HG03280 (cell line): ENCODE data around the gene KCTD20.

Source experiments
- ATAC-seq: cut with Tn5 transposase; IDR thresholded peaks from one replicate; pipeline ENCODE4 v1.9.1; 2021; ENCODE audit warnings: mild to moderate bottlenecking, moderate library complexity; ENCODE audit not compliant: unreplicated experiment

Gene KCTD20

DNA sequence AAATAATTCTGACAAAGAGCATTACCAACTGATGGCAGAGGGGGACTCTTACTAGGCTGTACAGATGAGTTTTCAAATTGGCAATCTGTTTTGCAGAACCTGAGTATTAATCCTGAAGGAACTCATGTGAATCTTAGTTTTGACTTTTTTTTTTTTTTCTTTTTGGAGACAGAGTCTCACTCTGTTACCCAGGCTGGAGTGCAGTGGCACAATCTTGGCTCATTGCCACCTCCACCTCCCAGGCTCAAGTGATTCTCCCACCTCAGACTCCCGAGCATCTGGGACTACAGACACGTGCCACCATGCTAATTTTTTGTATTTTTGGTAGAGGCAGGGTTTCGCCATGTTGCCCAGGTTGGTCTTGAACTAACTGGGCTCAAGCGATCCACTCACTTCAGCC lies 49.3 kb downstream of the KCTD20 start:
- no peak for ATAC-seq

DNA sequence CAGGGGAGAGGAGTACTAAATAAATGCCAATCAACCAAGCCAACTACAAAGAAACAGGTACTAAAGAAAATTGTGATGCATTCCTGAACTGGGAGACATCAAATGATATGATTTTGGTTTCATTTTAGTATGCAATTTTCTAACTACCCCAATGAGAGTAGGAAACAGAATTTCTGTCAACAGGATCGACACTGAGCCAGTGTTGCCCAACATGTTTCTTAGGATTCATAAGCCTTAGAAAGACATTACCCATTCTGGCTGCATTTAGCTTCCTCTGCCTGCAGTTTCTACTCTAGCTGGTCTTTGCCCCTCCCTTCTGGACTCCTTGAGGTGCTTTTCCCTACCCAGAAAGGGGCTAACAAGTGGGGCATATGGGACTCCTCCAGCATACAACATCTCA lies 49.8 kb downstream of the KCTD20 start:
- no peak for ATAC-seq

DNA sequence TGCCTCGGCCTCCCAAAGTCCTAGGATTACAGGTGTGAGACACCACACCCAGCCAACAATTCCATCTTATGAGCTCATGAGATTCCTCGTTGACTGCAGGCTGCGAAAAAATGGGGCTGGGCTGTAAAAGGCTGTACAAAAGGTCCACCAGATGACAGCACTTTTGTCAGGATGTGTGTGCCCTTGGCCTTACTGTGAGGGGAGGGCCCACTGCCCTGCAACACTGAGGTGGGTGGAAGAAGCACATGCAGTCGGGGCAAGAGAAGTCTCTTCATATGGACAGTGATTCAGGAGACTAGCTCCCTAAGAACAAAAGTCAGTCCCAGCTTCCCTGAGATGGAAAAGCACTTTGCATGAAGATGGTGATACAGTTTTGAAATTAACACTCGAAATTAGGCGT lies 50.5 kb downstream of the KCTD20 start:
- no peak for ATAC-seq

DNA sequence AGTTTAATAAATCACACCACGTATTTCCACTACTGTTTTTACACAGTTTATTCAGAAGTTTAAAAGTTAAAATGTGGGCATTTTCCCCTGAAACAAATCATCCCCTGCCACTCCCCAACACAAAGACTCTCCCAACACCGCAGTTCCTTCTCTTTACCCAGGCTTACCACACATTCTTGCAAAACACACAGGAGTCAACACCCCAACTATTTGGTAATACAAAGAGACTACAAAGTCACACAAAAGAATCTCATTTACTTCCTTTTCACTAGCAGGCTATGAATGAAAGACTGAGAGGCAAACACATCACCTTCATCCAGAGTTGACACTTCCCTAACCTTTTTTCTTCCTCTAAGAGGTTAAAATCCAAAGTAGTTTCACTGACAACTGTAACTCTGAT lies 51.1 kb downstream of the KCTD20 start:
- no peak for ATAC-seq

DNA sequence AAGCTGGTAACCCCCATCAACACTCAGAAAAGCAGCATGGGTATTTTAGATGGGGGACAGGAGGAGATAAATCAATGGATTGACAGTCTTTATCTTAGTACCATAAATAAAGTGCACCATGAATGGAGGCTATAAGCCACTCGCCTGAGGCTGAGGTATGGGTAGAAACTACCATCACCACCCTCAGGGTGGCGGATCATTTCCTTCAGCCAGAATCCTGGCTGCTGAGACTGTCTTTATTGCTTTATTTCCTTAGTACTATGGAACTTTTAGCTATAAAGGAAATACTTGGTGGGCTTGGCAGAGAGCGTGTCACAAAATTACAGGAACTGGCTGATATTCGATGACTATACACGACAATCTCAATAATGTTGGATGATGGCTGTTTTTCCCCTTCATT lies 52.3 kb downstream of the KCTD20 start:
- ATAC-seq: no peak

DNA sequence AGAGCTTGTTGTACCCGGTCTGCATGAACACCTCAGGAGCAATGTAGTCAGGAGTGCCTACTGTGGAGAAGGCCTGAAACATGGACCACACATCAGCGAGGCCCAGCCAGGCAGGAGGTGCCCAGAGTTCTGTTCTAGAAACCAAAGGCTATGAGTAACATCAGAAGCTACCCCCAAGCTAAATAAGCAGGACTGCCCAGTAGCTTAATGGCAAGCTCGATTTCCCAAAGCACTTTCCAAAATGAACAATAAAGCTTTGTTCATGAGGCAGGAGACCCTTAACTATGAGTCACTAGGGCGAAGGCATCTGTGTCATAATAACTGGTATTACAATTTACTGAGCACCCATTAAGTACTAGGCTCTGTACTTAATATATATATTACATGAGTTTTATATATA lies 57.1 kb downstream of the KCTD20 start:
- no peak for ATAC-seq

DNA sequence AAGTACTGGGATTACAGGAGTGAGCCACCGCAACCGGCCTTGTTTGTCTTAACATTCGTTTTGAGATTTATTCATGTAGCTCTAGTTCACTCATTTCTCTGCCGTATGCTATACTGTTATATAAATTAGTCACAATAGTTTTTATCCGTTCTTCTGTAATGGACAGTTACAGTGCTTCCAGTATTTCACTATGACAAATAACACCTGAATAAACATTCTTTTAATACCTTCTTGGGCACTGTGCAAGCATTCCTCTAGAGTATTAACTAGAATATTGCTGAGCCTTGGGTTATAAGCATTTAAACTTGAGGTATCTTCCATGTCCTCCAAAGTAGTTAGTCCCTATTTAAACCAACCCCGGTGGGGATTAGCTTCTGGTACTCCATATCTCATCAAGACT lies 58.9 kb downstream of the KCTD20 start:
- ATAC-seq: no peak

DNA sequence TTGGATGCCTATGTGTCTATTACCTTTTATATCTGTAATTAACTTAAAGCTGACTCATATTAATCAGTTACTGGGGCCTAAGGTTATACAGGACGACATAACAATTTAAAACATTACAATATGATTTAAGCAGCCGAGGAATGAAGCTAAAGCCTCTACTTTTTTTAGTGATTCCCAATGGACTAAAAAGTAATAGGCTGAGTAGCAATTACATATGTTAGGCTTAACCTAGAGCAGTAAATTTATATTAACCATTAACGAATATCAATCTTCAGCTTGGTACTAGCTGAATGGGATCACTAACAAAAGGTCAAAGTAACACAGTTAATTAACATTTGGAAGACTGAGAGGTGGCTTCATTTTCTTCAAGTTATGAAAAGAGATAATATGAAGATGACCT lies 61.4 kb downstream of the KCTD20 start:
- no peak for ATAC-seq

DNA sequence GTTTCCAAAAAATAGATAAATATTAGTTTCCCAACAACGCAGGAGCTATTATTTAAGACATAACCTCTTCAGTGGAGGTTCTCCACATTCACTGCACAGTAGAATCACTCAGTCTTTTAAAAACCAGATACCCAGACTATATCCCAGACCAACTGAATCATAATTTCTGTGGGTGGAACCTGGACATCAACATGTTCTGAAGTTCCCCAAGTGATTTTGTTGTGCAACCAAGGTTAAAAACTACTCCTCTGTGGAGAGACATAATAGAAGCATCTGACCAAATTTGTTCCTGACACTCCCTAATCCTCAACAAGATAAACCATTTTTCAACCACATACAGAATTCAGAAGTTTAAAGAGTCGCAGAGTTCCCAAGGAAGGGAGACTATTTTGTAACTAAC lies 62.2 kb downstream of the KCTD20 start:
- ATAC-seq: no peak

DNA sequence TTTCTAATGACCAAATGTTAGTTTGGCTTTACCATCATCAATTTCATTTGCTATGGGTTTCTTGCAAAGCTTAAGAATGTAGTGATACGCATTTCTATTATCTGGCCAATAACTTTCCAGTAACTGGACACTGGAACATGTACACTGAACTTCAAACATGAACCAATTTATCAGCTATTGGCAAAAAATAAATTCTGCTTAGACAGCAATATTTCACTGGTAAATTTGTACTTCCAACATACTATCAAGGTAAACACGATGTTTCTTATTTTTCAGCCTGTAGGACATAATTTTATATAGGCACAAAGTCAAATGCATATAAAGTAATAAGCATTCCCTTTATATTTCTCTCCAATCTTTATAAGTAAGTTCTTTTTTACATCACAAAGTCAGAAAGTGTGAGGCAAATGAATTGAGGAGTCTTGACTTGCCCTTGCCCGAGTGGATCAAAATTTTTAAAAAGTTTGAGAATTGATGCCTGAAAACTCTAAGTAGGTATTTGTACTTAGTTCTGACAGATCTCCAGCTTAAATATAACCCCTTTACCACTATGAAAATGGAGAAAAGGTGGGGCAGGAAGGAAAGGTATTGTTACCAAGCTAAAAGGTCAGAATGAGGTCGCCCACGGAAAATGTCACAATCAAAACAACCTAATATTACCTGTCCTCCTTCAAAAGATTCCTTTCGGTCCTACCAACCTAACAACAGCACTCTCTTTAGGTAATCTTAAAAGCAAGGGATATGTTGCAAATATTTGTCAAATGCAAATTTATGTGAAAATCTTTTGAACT lies 63.1 kb downstream of the KCTD20 start:
- no peak for ATAC-seq

DNA sequence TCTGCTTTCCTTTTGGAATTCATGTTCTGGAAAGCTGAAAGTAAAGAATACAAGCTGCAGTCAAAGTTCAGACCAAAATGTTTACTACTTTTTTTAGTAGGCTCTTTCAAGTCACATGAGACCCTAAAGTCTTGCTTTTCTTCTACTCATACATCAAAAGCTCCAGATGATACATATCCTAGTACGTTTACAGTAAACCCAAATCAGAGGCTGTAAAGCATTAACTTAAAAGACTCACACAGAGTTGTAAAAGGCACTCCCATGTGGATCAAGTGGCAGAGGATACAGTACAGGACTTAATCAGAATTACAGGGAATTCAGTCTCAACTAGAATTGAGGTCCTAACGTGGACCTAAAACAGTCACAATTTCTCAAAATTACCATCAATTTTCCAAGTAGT lies 63.8 kb downstream of the KCTD20 start:
- ATAC-seq: no peak

DNA sequence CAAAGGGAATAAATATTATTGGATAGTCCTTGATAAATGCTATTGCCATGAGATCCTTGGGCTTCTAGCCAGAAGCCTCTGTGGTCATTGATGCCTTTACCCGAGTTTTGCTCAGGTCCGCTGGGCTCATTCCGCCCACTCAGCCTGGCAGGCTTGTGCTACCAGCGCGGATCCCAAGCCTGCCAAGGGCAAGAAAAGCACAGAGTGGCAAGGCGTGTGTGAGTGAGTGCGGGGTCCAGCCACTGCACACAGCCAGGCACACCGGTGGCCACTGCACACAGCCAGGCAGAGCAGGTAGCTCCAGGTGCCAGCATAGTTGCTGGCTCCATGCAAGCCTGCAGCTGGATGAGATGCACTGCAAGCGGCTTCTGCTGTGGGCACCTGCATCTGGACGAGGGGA lies 65.7 kb downstream of the KCTD20 start:
- ATAC-seq: no peak

DNA sequence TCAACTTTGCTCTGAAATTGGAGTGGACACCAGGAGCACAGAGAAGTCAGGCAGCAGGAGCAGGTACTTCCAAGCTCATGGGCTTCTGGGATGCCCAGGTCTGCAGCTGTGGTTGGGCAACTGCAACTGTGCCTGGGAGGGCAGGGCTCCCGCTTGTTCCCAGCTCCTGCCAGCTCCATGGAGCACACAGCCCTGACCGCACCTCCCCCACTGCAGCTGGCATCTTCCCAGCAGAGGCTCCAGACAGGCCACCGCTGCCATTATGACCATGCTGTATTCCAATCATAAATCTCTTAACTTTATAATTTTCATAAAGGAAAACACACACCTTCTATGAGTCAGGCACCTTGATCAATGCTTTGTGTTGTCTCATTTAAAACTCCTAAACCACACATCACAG lies 67.6 kb downstream of the KCTD20 start:
- no peak for ATAC-seq

DNA sequence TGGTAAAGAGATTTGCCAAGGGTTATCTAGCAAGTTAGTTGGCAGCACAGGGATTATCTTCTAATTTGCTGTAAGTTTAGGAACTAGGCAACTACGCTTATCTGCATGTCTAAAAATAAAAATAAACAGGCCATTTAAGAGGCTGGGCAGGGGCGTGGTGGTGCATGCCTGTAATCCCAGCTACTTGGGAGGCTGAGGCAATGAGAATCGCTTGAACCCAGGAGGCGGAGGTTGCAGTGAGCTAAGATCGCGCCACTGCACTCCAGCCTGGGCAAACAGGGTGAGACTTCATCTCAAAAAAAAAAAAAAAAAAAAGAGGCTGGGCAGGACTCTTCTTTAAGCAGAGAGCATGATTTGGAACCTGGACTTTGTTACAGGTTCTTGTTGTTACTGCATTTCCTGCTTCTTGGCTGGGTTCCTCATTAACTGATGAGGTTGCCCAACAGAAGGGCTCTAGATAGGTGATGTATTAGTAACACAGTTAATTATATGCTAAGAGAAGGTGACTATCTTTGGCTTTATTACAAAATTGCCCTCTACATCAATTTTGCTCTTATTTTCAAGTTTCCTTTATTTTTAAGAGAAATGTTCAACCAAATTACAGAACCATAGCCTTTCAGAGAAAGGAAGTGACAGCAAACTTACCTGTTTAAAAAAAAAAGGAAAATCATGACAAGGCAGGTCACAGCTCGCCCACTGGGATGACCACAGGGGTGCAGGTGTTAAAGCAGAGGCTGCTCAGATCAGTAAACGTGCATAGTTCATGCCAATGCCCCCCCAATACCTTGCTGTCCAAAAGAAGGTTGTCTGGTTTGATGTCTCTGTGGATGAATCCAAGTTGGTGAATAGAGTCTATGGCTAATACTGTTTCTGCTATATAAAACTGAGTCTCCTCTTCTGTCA lies 72.0 kb downstream of the KCTD20 start:
- no peak for ATAC-seq

DNA sequence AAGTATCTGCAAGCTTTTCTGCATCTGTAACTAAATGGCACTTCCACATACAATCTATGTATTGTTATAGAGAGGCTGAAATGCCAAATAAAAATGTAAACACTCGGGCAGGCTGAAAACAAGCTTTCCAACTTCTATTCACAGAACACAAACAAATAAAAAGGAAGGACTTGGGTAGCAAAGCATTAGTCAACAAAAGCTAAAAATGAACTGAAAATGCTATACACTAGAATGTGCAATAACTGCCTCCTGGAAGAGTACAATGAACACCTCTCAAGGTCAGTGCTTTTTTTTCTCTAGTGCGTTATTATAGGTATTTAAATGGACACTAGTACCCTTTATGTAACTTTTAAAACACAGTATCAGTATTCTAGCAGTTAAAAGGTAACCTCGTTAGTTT lies 73.0 kb downstream of the KCTD20 start:
- ATAC-seq: no peak

DNA sequence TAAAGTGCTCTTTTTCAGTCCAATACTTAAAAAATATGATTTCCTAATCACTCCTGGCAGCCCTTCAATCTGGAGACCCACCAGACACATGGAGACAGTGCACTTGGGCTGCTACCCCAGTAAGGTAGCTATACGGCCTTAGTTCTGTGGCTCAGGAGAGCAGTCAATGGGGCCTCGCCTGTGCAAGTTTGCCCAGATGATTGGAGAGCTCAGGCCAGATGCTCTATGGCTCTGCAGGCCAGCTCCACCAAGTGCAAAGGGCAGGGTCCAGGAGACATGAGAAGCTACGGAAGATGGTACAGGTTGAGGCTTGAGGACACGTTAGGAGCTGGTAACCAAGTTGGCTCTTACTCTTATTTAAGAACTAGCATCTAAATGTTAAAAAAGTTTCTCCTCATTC lies 73.8 kb downstream of the KCTD20 start:
- ATAC-seq: no peak

DNA sequence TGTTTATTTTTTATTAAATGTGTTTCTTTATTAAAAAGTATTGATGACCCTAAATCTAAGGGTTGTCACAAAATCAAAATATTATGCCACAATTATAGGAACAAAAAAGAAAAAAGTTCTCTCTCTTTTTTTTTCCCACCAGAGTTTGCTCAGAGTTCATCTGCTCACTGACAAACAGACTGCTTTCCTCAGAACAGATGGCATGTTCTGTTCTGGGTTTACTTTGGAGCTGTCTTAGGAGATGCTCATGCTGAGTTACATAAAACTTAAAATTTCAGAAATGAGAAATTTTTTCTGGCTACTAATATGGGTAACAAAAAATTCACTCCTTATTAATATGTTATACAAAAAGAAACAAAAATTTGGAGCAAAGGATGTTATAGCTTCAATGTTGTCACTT lies 74.2 kb downstream of the KCTD20 start:
- no peak for ATAC-seq

DNA sequence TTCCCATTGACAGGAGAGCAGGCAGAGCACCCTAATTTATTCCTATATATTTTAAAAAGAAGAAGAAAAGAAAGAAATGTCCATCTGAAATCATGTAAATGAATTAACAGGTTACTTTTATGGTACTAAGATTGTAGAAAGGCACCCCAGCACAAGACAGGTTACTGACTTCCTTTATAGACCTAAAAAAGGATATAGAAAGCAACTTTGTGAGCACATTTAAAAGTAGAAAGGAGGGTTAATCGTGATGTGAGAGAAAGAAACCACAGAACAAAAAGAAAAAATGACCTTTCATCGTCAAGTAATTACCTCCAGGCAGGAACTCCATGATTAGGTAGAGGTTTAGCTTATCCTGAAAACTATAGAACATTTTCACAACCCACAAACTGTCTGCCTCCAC lies 74.6 kb downstream of the KCTD20 start:
- no peak for ATAC-seq

DNA sequence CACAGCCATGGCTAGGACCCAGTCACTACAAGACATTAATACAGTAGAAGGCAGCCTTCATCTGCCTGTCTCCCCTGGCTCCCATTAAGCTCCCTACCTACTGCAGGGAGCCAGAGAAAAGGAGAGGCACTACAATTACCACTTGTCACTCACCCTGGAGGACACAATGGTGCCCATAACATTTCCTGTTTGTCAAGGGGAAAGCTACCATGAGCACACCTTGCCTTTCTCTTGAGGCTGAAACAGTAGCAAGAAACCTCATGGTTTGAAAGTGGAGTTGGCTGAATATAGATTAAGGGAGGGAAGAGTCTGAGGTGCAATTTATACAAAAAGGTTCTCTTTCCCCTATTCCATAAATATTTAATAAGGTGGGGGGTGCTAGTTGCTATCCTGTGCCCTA lies 76.6 kb downstream of the KCTD20 start:
- ATAC-seq: no peak

DNA sequence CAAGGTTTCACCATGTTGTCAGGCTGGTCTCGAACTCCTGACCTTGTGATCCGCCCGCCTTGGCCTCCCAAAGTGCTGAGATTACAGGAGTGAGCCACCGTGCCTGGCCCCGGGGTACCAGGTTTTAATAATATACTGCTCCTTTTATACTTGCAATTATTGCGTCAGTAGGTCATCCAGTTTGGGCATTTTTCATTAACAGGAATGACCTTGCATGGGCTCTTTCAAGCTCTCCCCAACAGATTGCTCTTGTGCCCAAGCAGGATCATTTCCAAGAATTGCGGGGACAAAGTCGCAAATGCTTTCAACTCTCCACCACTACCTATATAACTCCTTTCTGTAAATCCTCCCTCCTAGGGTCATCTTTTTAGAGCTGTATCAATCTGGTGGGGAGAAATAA lies 80.7 kb downstream of the KCTD20 start:
- ATAC-seq: no peak

DNA sequence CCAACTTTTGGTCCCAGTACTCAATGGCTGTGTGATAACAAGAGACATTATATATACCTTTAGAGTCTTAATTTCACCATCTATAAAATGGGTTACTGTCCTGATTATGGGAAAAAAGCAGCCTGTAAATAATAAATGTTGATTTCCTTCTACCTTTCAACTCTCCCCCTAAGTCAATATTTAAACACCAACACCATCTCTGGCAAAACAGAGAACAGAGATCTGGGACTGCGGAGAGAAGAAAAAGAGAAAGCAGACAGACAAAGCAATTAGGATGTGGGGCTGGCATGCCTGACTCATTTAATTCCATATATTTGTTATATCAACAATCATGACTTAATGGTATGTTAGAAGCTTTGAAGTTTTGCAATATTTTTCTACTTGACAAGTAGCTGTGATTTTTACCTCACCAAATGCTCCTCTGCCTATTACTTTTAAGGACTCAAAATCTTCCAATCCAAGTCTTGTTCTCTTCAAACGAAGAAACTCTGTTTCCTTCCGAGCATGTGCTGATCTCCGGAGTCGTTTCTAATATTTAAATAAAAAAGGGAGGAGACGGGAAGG lies 81.2 kb downstream of the KCTD20 start:
- no peak for ATAC-seq

DNA sequence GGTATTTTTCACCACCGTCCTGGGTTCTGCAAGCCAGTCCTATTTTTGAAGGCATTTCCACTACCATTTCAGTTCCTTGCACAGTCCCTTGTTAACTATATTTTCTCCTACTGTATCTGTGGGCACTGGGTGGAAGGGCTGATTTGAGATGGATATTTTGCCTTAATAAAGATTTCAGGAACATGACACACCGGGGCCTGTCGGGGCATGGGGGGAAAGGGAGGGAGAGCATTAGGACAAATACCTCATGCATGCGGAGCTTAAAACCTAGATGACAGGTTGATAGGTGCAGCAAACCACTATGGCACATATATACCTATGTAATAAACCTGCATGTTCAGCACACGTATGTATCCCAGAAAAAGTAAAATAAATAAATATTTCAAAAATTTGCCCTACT lies 82.1 kb downstream of the KCTD20 start:
- no peak for ATAC-seq
